HepG2 (cell line): Measurements from ENCODE around the gene JPH2. TPM values are rescaled to one million over a fixed set of nuclear protein-coding genes. Genes with fewer than 3 reads are reported as not detected.

Source experiments
- ATAD3A ChIP-seq: sonication (generic); formaldehyde crosslinking; IDR thresholded peaks from 2 replicates; pipeline ENCODE4 v1.4.0; 2020; ENCODE audit warnings: missing genetic modification reagents
- CENPBD1 ChIP-seq: sonication (generic); formaldehyde crosslinking; IDR thresholded peaks from 2 replicates; pipeline ENCODE4 v1.8.0; 2022; ENCODE audit warnings: missing genetic modification reagents, low read depth, mild to moderate bottlenecking, borderline replicate concordance
- FOXO1 ChIP-seq: sonication (generic); formaldehyde crosslinking; IDR thresholded peaks from 2 replicates; pipeline ENCODE4 v1.4.0; 2020; ENCODE audit warnings: missing genetic modification reagents
- IKZF5 ChIP-seq: IDR thresholded peaks from 2 replicates; pipeline ENCODE4 v1.6.1; 2018; ENCODE audit warnings: missing genetic modification reagents, mild to moderate bottlenecking, missing compliant biosample characterization
- MXI1 ChIP-seq: IDR thresholded peaks from 3 replicates; pipeline ENCODE4 v1.6.1; 2012; ENCODE audit warnings: low read depth, low read length, inconsistent platforms, borderline replicate concordance
- PCBP1 ChIP-seq: fragments of 200-400 bp; formaldehyde crosslinking; IDR thresholded peaks from 2 replicates; pipeline ENCODE4 v1.6.1; 2017; ENCODE audit warnings: mild to moderate bottlenecking, low read depth, low read length, borderline replicate concordance
- PHB2 ChIP-seq: fragments of 450-650 bp; IDR thresholded peaks from 2 replicates; pipeline ENCODE4 v1.6.1; 2018; ENCODE audit not compliant: partially characterized antibody
- RELA ChIP-seq: sonication (generic); formaldehyde crosslinking; IDR thresholded peaks from 2 replicates; pipeline ENCODE4 v1.4.0; 2020; ENCODE audit warnings: missing genetic modification reagents
- TAF15 ChIP-seq: fragments of 200-400 bp; formaldehyde crosslinking; IDR thresholded peaks from one replicate; pipeline ENCODE4 v1.6.1; 2018; ENCODE audit warnings: mild to moderate bottlenecking, low read depth, low read length; ENCODE audit not compliant: poor library complexity, severe bottlenecking
- TEAD3 ChIP-seq: optimal IDR thresholded peaks from 2 replicates; pipeline ENCODE3; 2016; ENCODE audit warnings: borderline replicate concordance
- ZBTB40 ChIP-seq, 2 experiments: fragments of 450-650 bp in 1 of 2; sonication (generic) in 1 of 2; formaldehyde crosslinking in 1 of 2; IDR thresholded peaks; 2 replicates each; pipeline versions ENCODE4 v1.6.1 to v1.8.0; 2016 to 2022; ENCODE audit warnings: antibody characterized with exemption in 1 of 2, mild to moderate bottlenecking in 1 of 2, missing genetic modification reagents in 1 of 2
- ZFP62 ChIP-seq: sonication (generic); formaldehyde crosslinking; IDR thresholded peaks from 2 replicates; pipeline ENCODE4 v1.4.0; 2020; ENCODE audit warnings: missing genetic modification reagents
- ZNF205 ChIP-seq: IDR thresholded peaks from 2 replicates; pipeline ENCODE4 v1.6.1; 2018; ENCODE audit warnings: missing biosample characterization, missing genetic modification reagents
- ZNF335 ChIP-seq: sonication (generic); formaldehyde crosslinking; IDR thresholded peaks from 2 replicates; pipeline ENCODE4 v1.4.0; 2020; ENCODE audit warnings: missing genetic modification reagents
- ZNF350 ChIP-seq: sonication (generic); formaldehyde crosslinking; IDR thresholded peaks from 2 replicates; pipeline ENCODE4 v1.4.0; 2020; ENCODE audit warnings: mild to moderate bottlenecking, low read depth, missing genetic modification reagents, borderline replicate concordance
- ZNF564 ChIP-seq: sonication (generic); formaldehyde crosslinking; IDR thresholded peaks from 2 replicates; pipeline ENCODE4 v1.8.1; 2023; ENCODE audit warnings: mild to moderate bottlenecking, missing genetic modification reagents
- ZNF572 ChIP-seq: sonication (generic); formaldehyde crosslinking; IDR thresholded peaks from 2 replicates; pipeline ENCODE4 v1.5.1; 2020; ENCODE audit warnings: mild to moderate bottlenecking, missing genetic modification reagents
- ZNF615 ChIP-seq: sonication (generic); formaldehyde crosslinking; IDR thresholded peaks from 2 replicates; pipeline ENCODE4 v1.5.0; 2020; ENCODE audit warnings: mild to moderate bottlenecking, missing genetic modification reagents, borderline replicate concordance
- ZNF746 ChIP-seq: sonication (generic); formaldehyde crosslinking; IDR thresholded peaks from 2 replicates; pipeline ENCODE4 v1.8.0; 2022; ENCODE audit warnings: mild to moderate bottlenecking, missing genetic modification reagents
- polyA plus RNA-seq, 8 experiments: library from polyadenylated mRNA; depleted of rRNA in 3 of 8; stranded (reverse) in 7 of 8; unstranded in 1 of 8; fragments of >200 nt; fragmentation: Illumina TruSeq in 4 of 8; extraction: Trizol in 4 of 8; gene quantifications; 2 replicates each; pipeline versions ENCODE4 v1.2.1 to v1.2.3, GENCODE V29; 2011 to 2016; ENCODE audit warnings: low read depth in 4 of 8, missing spikeins in 1 of 8, mixed read lengths in 1 of 8; ENCODE audit not compliant: insufficient read depth in 1 of 8
- total RNA-seq, 5 experiments: library from RNA; depleted of rRNA; stranded (reverse); fragments of >200 nt; fragmentation: Illumina TruSeq; extraction: Trizol; gene quantifications; 2 replicates each; pipeline ENCODE4 v1.2.3, GENCODE V29; 2016; ENCODE audit warnings: low read depth in 1 of 5
- TF ChIP-seq, protein P1 (sequence below): sonication (generic); formaldehyde crosslinking; IDR thresholded peaks from 2 replicates; pipeline ENCODE4 v1.5.0; 2020; ENCODE audit warnings: mild to moderate bottlenecking, missing genetic modification reagents

Gene JPH2
- total and polyA plus RNA-seq, 2 of the 13 experiments (the other 11 are each of a cell fraction or from before 2014, with no cell fraction given) = 0.42 TPM; not detected in 1

DNA sequence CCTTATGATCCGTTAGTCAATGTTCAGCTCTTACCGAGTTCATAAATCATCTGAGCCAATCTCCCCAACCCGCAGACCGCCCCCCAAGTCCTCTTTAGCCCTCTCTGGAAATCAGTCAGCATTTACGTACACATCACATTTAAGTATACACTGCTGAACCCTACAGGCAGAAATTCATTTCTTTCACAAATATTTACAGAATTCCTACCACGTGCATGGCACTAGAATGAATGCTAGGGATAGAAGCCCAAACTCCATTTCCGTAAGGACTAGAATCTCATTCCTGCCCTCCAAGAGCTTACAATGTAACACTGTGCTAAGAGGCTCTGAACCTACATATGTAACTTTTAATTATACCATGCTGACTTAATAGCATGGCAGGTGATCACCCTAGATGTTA, 21.8 kb upstream of the JPH2 start (continued):
- TF ChIP-seq ZNF350 (CRISPR knock-in tag) (no peak), ZNF572 (CRISPR knock-in tag) (no peak), FOXO1 (CRISPR knock-in tag) (no peak), ZNF205 (peak; percentile 68; the same call in 1 of the 2 replicates), MXI1 (peak; percentile 93; the same call in 2 of the 3 replicates), ZBTB40 (IDR thresholded peaks at IDR 0.05) (no peak), ZBTB40 (CRISPR knock-in tag; IDR thresholded peaks at IDR 0.05) (no peak), TAF15 (no peak), CENPBD1 (CRISPR knock-in tag) (no peak), TEAD3 (CRISPR knock-in tag) (peak; percentile 94), ZNF615 (no peak), ZFP62 (CRISPR knock-in tag) (no peak), ZNF564 (no peak), PCBP1 (no peak), ZNF746 (CRISPR knock-in tag) (no peak), PHB2 (no peak), IKZF5 (CRISPR knock-in tag) (no peak), ZNF335 (CRISPR knock-in tag) (no peak), ATAD3A (CRISPR knock-in tag) (no peak), RELA (CRISPR knock-in tag) (no peak)
- TF ChIP-seq, protein P1, sequence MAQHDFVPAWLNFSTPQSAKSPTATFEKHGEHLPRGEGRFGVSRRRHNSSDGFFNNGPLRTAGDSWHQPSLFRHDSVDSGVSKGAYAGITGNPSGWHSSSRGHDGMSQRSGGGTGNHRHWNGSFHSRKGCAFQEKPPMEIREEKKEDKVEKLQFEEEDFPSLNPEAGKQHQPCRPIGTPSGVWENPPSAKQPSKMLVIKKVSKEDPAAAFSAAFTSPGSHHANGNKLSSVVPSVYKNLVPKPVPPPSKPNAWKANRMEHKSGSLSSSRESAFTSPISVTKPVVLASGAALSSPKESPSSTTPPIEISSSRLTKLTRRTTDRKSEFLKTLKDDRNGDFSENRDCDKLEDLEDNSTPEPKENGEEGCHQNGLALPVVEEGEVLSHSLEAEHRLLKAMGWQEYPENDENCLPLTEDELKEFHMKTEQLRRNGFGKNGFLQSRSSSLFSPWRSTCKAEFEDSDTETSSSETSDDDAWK (CRISPR knock-in tag) = no peak
